Colonic mucosa (tissue), 4 donors: ENCODE results near the gene TEX52. TPM values are rescaled to one million over a fixed set of nuclear protein-coding genes. Genes with fewer than 3 reads are reported as not detected.
"Not testable (repeated sequence)": the region's sequence is repeated elsewhere in the genome, so short reads cannot be mapped to it uniquely, and the experiment has no call there.

Experiments
- DNase-seq: peaks from one replicate; pipeline ENCODE4 v3.0.0-alpha.2; 2020
- H3K27ac ChIP-seq: fragments of 200-600 bp; one replicate; pipeline ENCODE4 v1.8.0; 2021
- H3K27me3 ChIP-seq: fragments of 200-600 bp; one replicate; pipeline ENCODE4 v1.8.0; 2021
- H3K36me3 ChIP-seq: fragments of 200-600 bp; one replicate; pipeline ENCODE4 v1.8.0; 2021
- H3K4me1 ChIP-seq: fragments of 200-600 bp; one replicate; pipeline ENCODE4 v1.8.0; 2021; ENCODE audit warnings: mild to moderate bottlenecking
- H3K4me3 ChIP-seq: fragments of 200-600 bp; one replicate; pipeline ENCODE4 v1.8.0; 2021
- H3K9ac ChIP-seq, 2 donors: one replicate each; pipeline ENCODE4 v1.7.0; 2013; ENCODE audit warnings: control low read depth in 2 of 2, low read depth in 2 of 2, low read length in 2 of 2
- H3K9me3 ChIP-seq: fragments of 200-600 bp; one replicate; pipeline ENCODE4 v1.8.0; 2021
- CTCF ChIP-seq: fragments of 200-600 bp; IDR thresholded peaks from one replicate; pipeline ENCODE4 v1.8.0; 2022; ENCODE audit warnings: antibody characterized with exemption, mild to moderate bottlenecking
- intact Hi-C: fragments of 100-400 bp; cut with DNase I; formaldehyde crosslinking; loops from one replicate; pipeline ENCODE4 v1.14.1; 2022
- total RNA-seq, 2 donors: library from RNA; stranded (reverse); fragmentation: NEBNext Ultra II Directional in 1 of 2; extraction: Animal tissue kit (Norgen Biotek cat#: 25700) in 1 of 2; gene quantifications; one replicate each; pipeline ENCODE4 v1.2.1, GENCODE V29; 2021
- donor health status: healthy.
- donor health status: DM: no; HTN: no; CAD: no.
- donor health status: DM: no; HTN: no; CAD: no.

Gene TEX52
- total RNA-seq, 2 donors from 2014 or later = not detected

GRCh38 chr12:2864198-2864597 lies 7.4 kb upstream of the TEX52 start:
- Histone ChIP-seq H3K27ac (no peak overlapping the region), H3K4me3 (no peak overlapping the region), H3K4me1 (no peaks in the 10 kb centered on the region), H3K36me3 (no peaks in the 10 kb centered on the region), H3K27me3 (no peaks in the 10 kb centered on the region), H3K9ac (no peak overlapping the region), H3K9me3 (no peaks in the 10 kb centered on the region)
- no peak for DNase-seq
- TF ChIP-seq CTCF = no peak
- intact Hi-C loops = no loop called here

- H3K36me3 ChIP-seq, H3K4me3 ChIP-seq, H3K9me3 ChIP-seq, H3K27me3 ChIP-seq, H3K27ac ChIP-seq, H3K9ac ChIP-seq, DNase-seq, H3K4me1 ChIP-seq, intact Hi-C loops: not testable (repeated sequence)
Observed at GRCh38 chr12:2863402-2863801, 6.6 kb upstream of the TEX52 start.

GRCh38 chr12:2862876-2863275 lies 6.0 kb upstream of the TEX52 start:
- H3K9me3 ChIP-seq = no peaks in the 10 kb centered on the region
- no peak for TF ChIP-seq CTCF
- no peaks in the 10 kb centered on the region for H3K4me1 ChIP-seq
- no peak overlapping the region for H3K27ac ChIP-seq
- H3K36me3 ChIP-seq = no peaks in the 10 kb centered on the region
- H3K27me3 ChIP-seq = no peaks in the 10 kb centered on the region
- no peak overlapping the region for H3K4me3 ChIP-seq
- H3K9ac ChIP-seq = no peak overlapping the region
- intact Hi-C loops = no loop called here
- no peak for DNase-seq

GRCh38 chr12:2860170-2860569 lies 3.3 kb upstream of the TEX52 start:
- H3K27me3 ChIP-seq = no peaks in the 10 kb centered on the region
- no peak overlapping the region for H3K9ac ChIP-seq
- intact Hi-C loops = no loop called here
- H3K9me3 ChIP-seq = no peaks in the 10 kb centered on the region
- DNase-seq = no peak
- no peaks in the 10 kb centered on the region for H3K4me1 ChIP-seq
- no peak for TF ChIP-seq CTCF
- no peak overlapping the region for H3K27ac ChIP-seq
- no peak overlapping the region for H3K4me3 ChIP-seq
- H3K36me3 ChIP-seq = no peaks in the 10 kb centered on the region

GRCh38 chr12:2858944-2859421 lies 2.1 kb upstream of the TEX52 start:
- TF ChIP-seq CTCF = no peak
- Histone ChIP-seq H3K27me3 (no peaks in the 10 kb centered on the region), H3K9me3 (no peaks in the 10 kb centered on the region), H3K9ac (no peak overlapping the region), H3K4me1 (no peaks in the 10 kb centered on the region), H3K27ac (no peak overlapping the region), H3K4me3 (no peak overlapping the region), H3K36me3 (no peaks in the 10 kb centered on the region)
- intact Hi-C loops = loop anchor here (10.0 kb wide), 1 partner anchor 176 kb away; no protein-coding TSS in a partner anchor
- DNase-seq = no peak

- no peak for DNase-seq
- no peak overlapping the region for H3K27ac ChIP-seq
- no peaks in the 10 kb centered on the region for H3K27me3 ChIP-seq
- no peak overlapping the region for H3K9ac ChIP-seq
- TF ChIP-seq CTCF = no peak
- intact Hi-C loops = loop anchor here (10.0 kb wide), 1 partner anchor 176 kb away; no protein-coding TSS in a partner anchor
- H3K4me1 ChIP-seq = no peaks in the 10 kb centered on the region
- no peaks in the 10 kb centered on the region for H3K36me3 ChIP-seq
- H3K4me3 ChIP-seq = no peak overlapping the region
- H3K9me3 ChIP-seq = no peaks in the 10 kb centered on the region
Observed at GRCh38 chr12:2858334-2858733, 1.5 kb upstream of the TEX52 start.
